ENCODE data around the gene TMPRSS11E.

GRCh38 chr4:68489338-68489737, 42.1 kb downstream of the TMPRSS11E start:
- no peak for TF ChIP-seq CTCF (conservative IDR thresholded peaks at IDR 0.05; ENCODE audit: low read length)
- no peak for TF ChIP-seq EZH2phosphoT487 (IDR thresholded peaks at IDR 0.05; ENCODE audit: borderline replicate concordance)
